ENCODE data around the gene LRRK1.

LRRK1 gene

GRCh38 chr15:100890850-100891249, 28.3 kb upstream of the LRRK1 start:
- ChIA-PET POLR2A (ENCODE audit: low non-redundant PET) (no interaction called here), CTCF (no interaction called here)
- DNase-seq (ENCODE audit: low spot score) = no peak
- TF ChIP-seq CTCF (conservative IDR thresholded peaks at IDR 0.05; ENCODE audit: low read depth) = no peak
- H3K27ac ChIP-seq = no peak overlapping the region

GRCh38 chr15:100891307-100892012, 27.7 kb upstream of the LRRK1 start:
- DNase-seq (ENCODE audit: low spot score) = no peak
- no peak for TF ChIP-seq CTCF (conservative IDR thresholded peaks at IDR 0.05; ENCODE audit: low read depth)
- ChIA-PET CTCF (interaction anchor here (0.7 kb wide), 1 partner anchor 18 kb away, joined by 7 read pairs; no protein-coding TSS in a partner anchor), POLR2A (ENCODE audit: low non-redundant PET) (no interaction called here)
- H3K27ac ChIP-seq = no peak overlapping the region; the same call in 1 of the 2 replicates

GRCh38 chr15:100892013-100892355, 27.2 kb upstream of the LRRK1 start:
- DNase-seq (ENCODE audit: low spot score) = no peak
- no peak for TF ChIP-seq CTCF (conservative IDR thresholded peaks at IDR 0.05; ENCODE audit: low read depth)
- POLR2A ChIA-PET (ENCODE audit: low non-redundant PET) = no interaction called here
- no peak overlapping the region; the same call in 1 of the 2 replicates for H3K27ac ChIP-seq
- CTCF ChIA-PET = interaction anchor here (0.7 kb wide), 1 partner anchor 19 kb away, joined by 7 read pairs; no protein-coding TSS in a partner anchor

GRCh38 chr15:100893261-100893963, 25.7 kb upstream of the LRRK1 start:
- ChIA-PET POLR2A (ENCODE audit: low non-redundant PET) (interaction anchor here (0.6 kb wide), 1 partner anchor 243 kb away, joined by 5 read pairs; no protein-coding TSS in a partner anchor), CTCF (no interaction called here)
- no peak for DNase-seq (ENCODE audit: low spot score)
- H3K27ac ChIP-seq = no peak overlapping the region
- no peak for TF ChIP-seq CTCF (conservative IDR thresholded peaks at IDR 0.05; ENCODE audit: low read depth)

- TF ChIP-seq CTCF (conservative IDR thresholded peaks at IDR 0.05; ENCODE audit: low read depth) = no peak
- CTCF ChIA-PET = no interaction called here
- H3K27ac ChIP-seq = no peak overlapping the region
- POLR2A ChIA-PET (ENCODE audit: low non-redundant PET) = no interaction called here
- DNase-seq (ENCODE audit: low spot score) = no peak
Measured at GRCh38 chr15:100893964-100894295, 25.2 kb upstream of the LRRK1 start.

- ChIA-PET CTCF (interaction anchor here (0.6 kb wide), 1 partner anchor 154 kb away, joined by 3 read pairs; no protein-coding TSS in a partner anchor), POLR2A (ENCODE audit: low non-redundant PET) (no interaction called here)
- no peak for TF ChIP-seq CTCF (conservative IDR thresholded peaks at IDR 0.05; ENCODE audit: low read depth)
- no peak for DNase-seq (ENCODE audit: low spot score)
- peak overlapping the region; percentile 16; the same call in 1 of the 2 replicates for H3K27ac ChIP-seq
Measured at GRCh38 chr15:100895721-100896120, 23.4 kb upstream of the LRRK1 start.
